Pancreas (tissue), 10 donors: ENCODE data around the gene VSIG10. TPM values are rescaled to one million over a fixed set of nuclear protein-coding genes. Genes with fewer than 3 reads are reported as not detected.

Experiments used
- ATAC-seq, 4 donors: fragments of 200-7000 bp; cut with Tn5 transposase; one replicate each; pipeline versions ENCODE4 v1.8.0 to v1.9.1; 2020; ENCODE audit warnings: mild to moderate bottlenecking in 4 of 4, moderate library complexity in 4 of 4
- DNase-seq, 6 donors: peaks; one replicate each; pipeline ENCODE4 v3.0.0-alpha.2; 2020
- FAIRE-seq: peaks from 2 replicates; lab custom pipeline; 2012; peaks lifted over from hg19 to GRCh38; lab: Jason Lieb, UNC
- H3K27ac ChIP-seq, 4 donors: fragments of 200-600 bp; sonication (generic); 1 replicate in 3 of 4; 2 replicates in 1 of 4; pipeline versions ENCODE4 v1.5.0 to v1.8.0; 2020
- H3K27me3 ChIP-seq, 4 donors: fragments of 200-600 bp; one replicate each; pipeline ENCODE4 v1.8.0; 2021
- H3K36me3 ChIP-seq, 3 donors: fragments of 200-600 bp; sonication (generic) in 1 of 3; one replicate each; pipeline versions ENCODE4 v1.5.0 to v1.8.0; 2020 to 2021
- H3K4me1 ChIP-seq, 3 donors: fragments of 200-600 bp; one replicate each; pipeline ENCODE4 v1.8.0; 2021
- H3K4me3 ChIP-seq, 4 donors: fragments of 200-600 bp; sonication (generic) in 2 of 4; one replicate each; pipeline versions ENCODE4 v1.5.0 to v1.8.0; 2020 to 2021
- H3K9me3 ChIP-seq, 4 donors: fragments of 200-600 bp; one replicate each; pipeline ENCODE4 v1.8.0; 2021
- CTCF ChIP-seq, 4 donors: fragments of 200-600 bp; sonication (generic) in 3 of 4; IDR thresholded peaks; one replicate each; pipeline versions ENCODE4 v1.5.0 to v1.8.0; 2021; ENCODE audit warnings: antibody characterized with exemption in 4 of 4
- WGBS, 2 donors: extraction: QIAGEN DNeasy Blood & Tissue Kit; methylation state at CpG; one replicate each; pipeline ENCODE4 v1.1.7; 2013; 5-methylcytosine and 5-hydroxymethylcytosine counted together
- intact Hi-C, 3 donors: fragments of 100-400 bp; cut with DNase I; formaldehyde crosslinking; loops; one replicate each; pipeline versions ENCODE4 v1.11.1 to v1.14.2; 2022
- polyA plus RNA-seq, 2 donors: library from polyadenylated mRNA; stranded (reverse); fragments of 200-250 nt; gene quantifications; one replicate each; pipeline ENCODE4 v1.2.3, GENCODE V29; 2013
- total RNA-seq, 6 donors: library from RNA; stranded (reverse); fragmentation: NEBNext Ultra II Directional in 4 of 6; extraction: Animal tissue kit (Norgen Biotek cat#: 25700) in 4 of 6; gene quantifications; one replicate each; pipeline versions ENCODE4 v1.2.1 to v1.2.4, GENCODE V29; 2021 to 2023
- donor health status: healthy with polysubstance abuse.
- donor health status: DM: no; HTN: no; CAD: no; lungs with moderate emphysema.
- donor health status: DM: no; HTN: no; CAD: no.
- donor health status: control.
- donor health status: control.
- donor health status: Bipolar disorder and iron deficiency.
- donor health status: DM: yes; HTN: yes; CAD: no.
- donor health status: DM: no; HTN: no; CAD: no.
- donor health status: DM: no; HTN: no; CAD: no.
- donor health status: DM: yes; HTN: yes; CAD: no.

VSIG10 gene
- total and polyA plus RNA-seq, 8 donors = 11.3 to 34.4 (median 15.8) TPM

DNA sequence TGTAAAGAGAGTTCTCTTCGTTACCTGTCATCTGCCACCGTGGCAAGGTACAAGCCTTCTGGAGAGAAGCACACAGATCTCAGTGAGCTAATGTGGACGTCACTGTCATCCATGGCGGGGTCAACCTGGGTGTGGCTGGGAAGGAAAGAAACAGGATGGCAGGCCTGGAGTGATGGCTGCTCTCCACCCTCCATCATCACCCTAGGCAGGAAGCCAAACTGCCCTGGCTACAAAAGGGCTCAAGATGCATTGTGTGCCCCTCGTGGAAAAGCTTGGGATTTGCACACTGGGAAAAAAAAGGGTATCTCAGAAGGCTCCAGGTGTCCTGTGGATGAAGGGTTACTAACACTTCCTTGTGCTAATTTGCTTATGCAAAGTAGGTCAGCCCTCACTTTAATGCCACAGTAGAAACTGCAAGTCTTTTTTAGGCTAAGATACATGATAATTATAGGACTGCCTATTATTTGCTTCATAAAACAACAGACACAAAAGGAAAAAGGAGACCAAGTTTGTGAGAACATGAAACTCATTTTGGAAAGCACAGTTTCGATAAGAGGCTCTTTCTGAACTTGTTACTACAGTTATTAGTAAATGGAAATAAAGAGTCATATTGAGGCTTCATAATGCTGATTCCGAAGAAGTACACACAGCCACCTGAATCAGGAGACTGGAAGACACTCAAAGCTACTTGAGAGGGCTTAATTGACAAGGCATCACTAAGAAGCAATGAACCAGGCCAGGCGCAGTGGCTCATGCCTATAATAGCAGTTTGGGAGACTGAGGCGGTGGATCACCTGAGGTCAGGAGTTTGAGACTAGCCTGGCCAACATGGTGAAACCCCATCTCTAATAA lies 68.4 kb downstream of the VSIG10 start:
- ATAC-seq = peak in 1 of 4 donors; percentile 42
- FAIRE-seq = no peak
- TF ChIP-seq CTCF (IDR thresholded peaks at IDR 0.05) = no peak
- intact Hi-C loops = loop anchor here in 1 of 3 donors (10.0 kb wide), 1 partner anchor 161 kb away; no protein-coding TSS in a partner anchor
- H3K36me3 ChIP-seq = peaks cover 0 to 92% (median 24%) of the 10 kb centered on the region in 3 donors
- no peak overlapping the region for H3K4me3 ChIP-seq
- no peaks in the 10 kb centered on the region for H3K27me3 ChIP-seq
- H3K4me1 ChIP-seq = no peaks in the 10 kb centered on the region
- no peaks in the 10 kb centered on the region for H3K9me3 ChIP-seq
- H3K27ac ChIP-seq = no peak overlapping the region
- DNase-seq = no peak
- 81% methylated on average over 9 of the region's 9 CpGs for WGBS, 2 donors

DNA sequence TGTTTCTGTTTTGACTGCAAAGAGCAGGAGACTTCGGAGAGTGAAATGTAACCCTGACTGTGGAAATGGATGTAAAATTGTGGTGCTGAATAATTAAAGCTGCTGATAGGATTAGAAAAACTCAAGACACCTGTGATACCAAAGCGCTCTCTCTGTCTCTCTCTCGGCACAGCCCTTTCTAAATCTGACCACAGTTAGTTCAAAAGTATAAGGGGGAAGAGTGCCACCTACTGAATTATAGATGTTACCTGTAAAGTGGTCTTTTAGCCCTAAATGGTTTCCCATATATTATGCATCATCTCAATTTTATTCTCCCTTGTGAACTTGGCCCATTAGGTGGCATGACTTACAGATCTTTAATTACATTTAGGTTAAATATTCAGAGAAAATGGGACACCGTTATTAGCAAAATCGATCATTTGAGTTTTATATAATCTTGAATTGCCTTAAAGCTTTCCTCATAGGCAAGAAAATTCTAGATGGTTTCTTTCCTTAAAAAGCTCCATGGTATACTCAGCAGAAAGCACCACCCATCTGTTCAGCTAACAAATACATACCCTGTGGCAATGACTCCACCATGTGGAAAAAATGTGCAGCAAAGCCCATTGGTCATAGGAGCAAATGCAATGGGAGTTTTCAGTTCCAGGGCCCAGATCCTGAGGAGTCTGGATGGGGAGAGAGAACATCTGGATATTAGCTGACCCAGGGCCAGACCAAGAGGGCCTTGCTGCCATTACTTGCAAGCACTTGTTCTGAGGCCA lies 69.2 kb downstream of the VSIG10 start:
- Histone ChIP-seq H3K27me3 (no peaks in the 10 kb centered on the region), H3K4me1 (no peaks in the 10 kb centered on the region), H3K9me3 (no peaks in the 10 kb centered on the region), H3K27ac (no peak overlapping the region), H3K4me3 (no peak overlapping the region), H3K36me3 (peaks cover 0 to 88% (median 24%) of the 10 kb centered on the region in 3 donors)
- no peak for DNase-seq
- peak; percentile 57 to 83 (median 80) for ATAC-seq
- FAIRE-seq = no peak
- 88% methylated on average over 5 of the region's 5 CpGs for WGBS, 2 donors
- peak in 1 of 4 donors; percentile 19 for TF ChIP-seq CTCF (IDR thresholded peaks at IDR 0.05)
- intact Hi-C loops = loop anchor here in 1 of 3 donors (10.0 kb wide), 1 partner anchor 160 kb away; no protein-coding TSS in a partner anchor

- DNase-seq (no peak), FAIRE-seq (no peak), ATAC-seq (no peak)
- no peak overlapping the region for H3K4me3 ChIP-seq
- no peaks in the 10 kb centered on the region for H3K27me3 ChIP-seq
- no peaks in the 10 kb centered on the region for H3K4me1 ChIP-seq
- intact Hi-C loops = loop anchor here in 1 of 3 donors (10.0 kb wide), 1 partner anchor 159 kb away; no protein-coding TSS in a partner anchor
- WGBS, 2 donors = 88 to 89% methylated on average over 5 of the region's 5 CpGs
- peaks cover 0 to 81% (median 24%) of the 10 kb centered on the region in 3 donors for H3K36me3 ChIP-seq
- H3K9me3 ChIP-seq = no peaks in the 10 kb centered on the region
- H3K27ac ChIP-seq = no peak overlapping the region
- TF ChIP-seq CTCF (IDR thresholded peaks at IDR 0.05) = no peak
Measured at GRCh38 chr12:118033902-118034301, 69.9 kb downstream of the VSIG10 start.

DNA sequence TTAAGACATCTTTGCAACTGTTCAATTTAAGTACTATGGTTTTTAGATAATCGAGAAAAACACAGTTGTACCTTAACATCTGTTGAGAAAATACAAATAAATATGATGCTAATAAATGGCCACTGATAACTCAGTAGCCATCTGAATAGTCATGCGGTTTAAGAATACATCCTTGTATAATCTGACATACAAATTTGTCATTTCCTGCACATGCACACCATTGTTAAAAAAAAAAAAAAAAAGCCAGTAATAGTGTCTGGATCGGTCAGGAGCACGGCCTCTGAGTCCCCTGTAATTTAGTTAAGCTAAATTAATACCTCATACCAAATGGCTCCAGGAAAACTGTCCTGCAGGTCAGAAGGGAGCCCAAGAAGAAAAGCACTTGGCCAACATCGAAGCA lies 70.5 kb downstream of the VSIG10 start:
- Histone ChIP-seq H3K27me3 (no peaks in the 10 kb centered on the region), H3K9me3 (no peaks in the 10 kb centered on the region), H3K4me1 (no peaks in the 10 kb centered on the region), H3K36me3 (peaks cover 0 to 75% (median 24%) of the 10 kb centered on the region in 3 donors), H3K4me3 (no peak overlapping the region), H3K27ac (no peak overlapping the region)
- no peak for ATAC-seq
- no peak for DNase-seq
- no peak for TF ChIP-seq CTCF (IDR thresholded peaks at IDR 0.05)
- intact Hi-C loops = loop anchor here in 1 of 3 donors (10.0 kb wide), 1 partner anchor 159 kb away; no protein-coding TSS in a partner anchor
- no peak for FAIRE-seq
- WGBS, 2 donors = 80 to 88% methylated on average over 5 of the region's 5 CpGs
